Hepatocyte (in vitro differentiated cells): Measurements from ENCODE around the gene OR8D2.

Experiments
- CTCF ChIP-seq: fragments of 200-600 bp; sonication (generic); IDR thresholded peaks from 2 replicates; pipeline ENCODE4 v1.5.1; 2016; ENCODE audit warnings: antibody characterized with exemption, mild to moderate bottlenecking; ENCODE audit not compliant: poor library complexity
- EZH2 ChIP-seq: fragments of 200-600 bp; sonication (generic); IDR thresholded peaks from 2 replicates; pipeline ENCODE4 v1.6.1; 2016; ENCODE audit warnings: antibody characterized with exemption, mild to moderate bottlenecking, borderline replicate concordance
- EZH2phosphoT487 ChIP-seq: fragments of 200-600 bp; sonication (generic); IDR thresholded peaks from one replicate; pipeline ENCODE4 v1.6.1; 2018; ENCODE audit warnings: antibody characterized with exemption, mild to moderate bottlenecking, low read depth, moderate library complexity; ENCODE audit not compliant: unreplicated experiment, severe bottlenecking

- TF ChIP-seq CTCF (no peak), EZH2 (no peak), EZH2phosphoT487 (no peak)
These were observed 12.9 kb downstream of the OR8D2 start for GRCh38 chr11:124307093-124307492.
